SK-N-MC (cell line): ENCODE data around the gene TCF12.

Experiments used
- DNase-seq: peaks from one replicate; pipeline ENCODE4 v3.0.0-alpha.2; 2011; ENCODE audit warnings: low read depth, low spot score
- H3K27ac ChIP-seq: fragments of 200-600 bp; sonication (generic); 2 replicates; pipeline ENCODE4 v1.5.1; 2016; ENCODE audit warnings: mixed run types
- H3K36me3 ChIP-seq: fragments of 200-600 bp; sonication (generic); 2 replicates; pipeline ENCODE4 v1.6.1; 2017; ENCODE audit warnings: antibody characterized with exemption, low read length, mixed read lengths; ENCODE audit not compliant: insufficient read depth
- H3K4me3 ChIP-seq: fragments of 200-600 bp; sonication (generic); 2 replicates; pipeline ENCODE4 v1.5.1; 2016
- H3K9ac ChIP-seq: fragments of 200-600 bp; sonication (generic); 2 replicates; pipeline ENCODE4 v1.8.0; 2017; ENCODE audit warnings: mixed run types, mixed read lengths; ENCODE audit not compliant: insufficient read length
- H3K9me3 ChIP-seq: fragments of 200-600 bp; sonication (generic); 2 replicates; pipeline ENCODE4 v1.6.1; 2017; ENCODE audit warnings: low read depth, mild to moderate bottlenecking, antibody characterized with exemption, low read length, moderate library complexity, mixed read lengths
- EZH2 ChIP-seq: fragments of 200-600 bp; sonication (generic); IDR thresholded peaks from one replicate; pipeline ENCODE4 v1.6.1; 2017; ENCODE audit warnings: antibody characterized with exemption
- FOXP2 ChIP-seq: optimal IDR thresholded peaks from 2 replicates; pipeline ENCODE3; 2011; ENCODE audit warnings: mild to moderate bottlenecking, moderate library complexity; ENCODE audit not compliant: insufficient read depth; ENCODE audit errors: extremely low read length, control extremely low read depth
- POLR2AphosphoS5 ChIP-seq: IDR thresholded peaks from 2 replicates; pipeline ENCODE4 v1.6.1; 2012; ENCODE audit warnings: mild to moderate bottlenecking, low read depth, low read length, borderline replicate concordance

Gene TCF12

DNA sequence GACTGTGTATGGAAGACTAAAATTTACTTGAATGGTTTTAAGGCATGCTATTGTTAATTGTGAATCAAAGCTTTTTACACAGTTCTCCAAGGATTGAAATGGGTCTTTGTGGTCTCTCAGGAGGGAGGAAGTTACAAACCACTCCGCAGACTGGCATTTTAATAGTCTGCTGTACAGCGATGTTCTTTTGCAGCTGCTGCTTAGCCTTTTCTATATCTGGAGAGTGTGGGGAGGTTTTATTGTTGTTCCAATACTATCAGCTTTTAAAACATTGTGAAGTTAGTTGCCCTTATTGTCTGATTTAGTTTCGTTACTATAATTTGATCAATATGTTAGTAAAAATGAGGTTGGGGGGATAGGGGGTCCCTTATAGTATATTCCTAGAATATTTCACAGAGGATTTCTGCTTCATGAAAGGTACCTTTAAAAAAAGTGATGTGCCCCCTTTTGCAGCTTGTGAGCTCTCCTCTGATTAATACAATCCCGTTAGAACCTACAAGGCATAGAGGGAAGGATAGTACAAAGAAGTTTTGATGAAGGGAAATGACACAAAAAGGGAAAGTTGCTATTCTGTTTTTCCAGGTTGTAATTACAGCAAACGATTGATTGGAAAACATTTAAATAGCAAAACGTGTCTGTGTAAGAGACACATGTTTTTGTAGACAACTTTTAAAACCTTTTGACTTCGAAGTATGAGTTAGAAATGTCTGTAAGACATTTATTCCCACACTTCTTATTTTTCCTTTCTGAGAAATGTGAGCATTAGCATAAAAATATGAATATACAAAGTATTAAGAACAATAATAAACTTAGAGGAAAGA lies 299.5 kb downstream of the TCF12 start:
- peak overlapping the region; percentile 90 for H3K27ac ChIP-seq
- no peaks in the 10 kb centered on the region for H3K36me3 ChIP-seq
- H3K9ac ChIP-seq: peak overlapping the region; percentile 69
- peak overlapping the region; percentile 87 for H3K4me3 ChIP-seq
- TF ChIP-seq FOXP2 (no peak), POLR2AphosphoS5 (peak; percentile 50; the same call in 1 of the 2 replicates)
- DNase-seq: no peak
- no peaks in the 10 kb centered on the region for H3K9me3 ChIP-seq

DNA sequence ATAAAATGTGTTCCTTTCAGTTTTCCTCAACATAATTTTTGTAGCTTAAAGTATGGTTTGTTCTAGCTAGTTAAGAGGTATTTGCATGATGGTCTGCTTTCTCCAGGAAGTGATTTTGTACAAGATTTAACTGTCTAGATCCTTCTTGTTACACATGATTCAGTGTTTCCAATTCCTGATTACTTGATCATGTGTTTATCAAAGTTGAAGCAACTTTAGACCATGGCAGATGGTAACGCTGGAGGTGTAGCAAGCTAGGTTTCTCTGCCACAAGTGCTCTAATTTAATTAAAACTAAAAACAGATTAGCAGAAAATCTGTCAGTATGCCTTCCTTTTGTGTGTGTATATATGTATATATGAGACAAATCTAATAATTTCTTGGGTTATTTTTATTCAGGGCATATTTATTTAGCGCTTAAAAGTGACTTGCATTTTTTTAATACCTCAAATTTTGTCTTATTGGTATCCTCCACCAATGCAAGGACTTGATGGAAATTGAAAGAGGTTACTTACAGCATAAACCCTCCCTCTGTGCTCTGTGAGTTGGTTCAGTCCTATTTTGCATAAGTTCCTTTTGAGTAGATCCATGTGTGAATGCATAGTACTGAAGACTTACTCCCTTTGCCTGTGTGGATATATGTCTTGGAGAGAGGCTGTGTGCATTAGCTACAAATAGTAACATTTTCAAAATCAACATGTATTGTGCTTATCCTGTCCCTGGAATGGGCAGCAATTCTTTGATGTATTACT lies 300.6 kb downstream of the TCF12 start:
- peak; percentile 74 for TF ChIP-seq POLR2AphosphoS5
- no peak for TF ChIP-seq FOXP2
- peak overlapping the region; percentile 69 for H3K9ac ChIP-seq
- peak overlapping the region; percentile 87 for H3K4me3 ChIP-seq
- peak; percentile 99 for DNase-seq
- H3K36me3 ChIP-seq: no peaks in the 10 kb centered on the region
- no peaks in the 10 kb centered on the region for H3K9me3 ChIP-seq
- H3K27ac ChIP-seq: peak overlapping the region; percentile 90

DNA sequence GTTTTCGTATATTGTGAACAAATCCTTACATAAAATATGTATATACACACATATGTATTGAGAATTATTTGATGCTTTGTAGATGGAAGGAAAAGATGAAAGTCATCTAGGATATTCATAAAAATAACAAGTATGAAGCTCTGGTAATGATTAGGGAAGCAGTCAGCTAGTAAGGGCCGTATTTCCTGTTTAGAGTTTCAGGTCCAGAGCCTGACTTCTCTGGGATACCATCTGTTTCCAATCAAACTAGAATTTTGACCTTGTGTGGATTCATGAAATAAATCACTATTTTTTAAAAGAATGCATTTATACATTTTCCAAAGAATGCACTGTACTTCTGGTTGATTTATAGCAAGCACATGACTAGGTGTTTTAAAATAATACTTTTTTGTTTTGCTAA lies 301.8 kb downstream of the TCF12 start:
- TF ChIP-seq EZH2 (no peak), POLR2AphosphoS5 (peak; percentile 72; the same call in 1 of the 2 replicates), FOXP2 (peak; percentile 48)
- Histone ChIP-seq H3K4me3 (peak overlapping the region; percentile 87), H3K9ac (peak overlapping the region; percentile 69), H3K9me3 (no peaks in the 10 kb centered on the region), H3K27ac (peak overlapping the region; percentile 90), H3K36me3 (no peaks in the 10 kb centered on the region)
- peak; percentile 92 for DNase-seq

DNA sequence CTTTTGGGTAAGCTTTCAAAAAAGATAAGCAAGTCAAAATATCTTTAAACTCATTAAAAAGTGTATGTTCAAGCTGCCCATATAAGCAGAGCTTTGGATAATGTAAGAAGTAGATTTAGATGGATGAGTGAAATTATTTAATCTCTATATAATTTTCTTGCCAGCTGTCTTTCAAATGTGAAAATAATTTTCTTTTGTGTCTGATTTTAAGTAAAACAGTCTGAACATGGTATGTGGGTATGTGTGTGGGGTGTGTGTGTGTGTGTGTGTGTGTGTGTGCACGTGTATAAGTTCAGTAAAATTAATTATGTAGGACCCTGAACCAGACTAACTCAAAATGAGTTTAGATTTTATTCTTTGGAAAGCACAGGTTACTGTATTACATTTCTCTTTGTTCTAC lies 302.7 kb downstream of the TCF12 start:
- Histone ChIP-seq H3K9ac (peak overlapping the region; percentile 58), H3K27ac (peak overlapping the region; percentile 90), H3K4me3 (peak overlapping the region; percentile 87), H3K9me3 (no peaks in the 10 kb centered on the region), H3K36me3 (no peaks in the 10 kb centered on the region)
- no peak for DNase-seq
- TF ChIP-seq POLR2AphosphoS5 (no peak), FOXP2 (no peak), EZH2 (no peak)

DNA sequence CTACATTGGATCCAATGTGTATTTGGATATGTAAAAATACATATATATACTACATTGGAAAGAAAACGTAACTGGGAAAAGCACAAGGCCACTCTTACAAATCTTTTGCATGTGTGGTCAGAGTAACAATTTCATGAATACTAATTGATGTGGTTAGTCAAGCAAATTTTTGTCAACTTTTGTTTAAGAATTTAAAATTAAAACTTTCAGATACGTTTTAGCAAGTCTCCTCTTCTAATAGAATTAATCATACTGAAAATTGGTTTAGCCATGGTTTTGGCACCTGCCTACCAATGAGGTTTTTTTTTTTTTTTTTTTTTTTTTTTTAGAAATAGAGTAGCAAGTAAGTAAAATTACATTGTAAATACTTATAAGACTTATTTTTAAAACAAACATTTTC lies 304.9 kb downstream of the TCF12 start:
- H3K36me3 ChIP-seq: no peaks in the 10 kb centered on the region
- H3K9me3 ChIP-seq: no peaks in the 10 kb centered on the region
- TF ChIP-seq FOXP2: no peak
- TF ChIP-seq EZH2: no peak
- no peak for TF ChIP-seq POLR2AphosphoS5
- H3K27ac ChIP-seq: no peak overlapping the region
- DNase-seq: no peak
- no peak overlapping the region for H3K9ac ChIP-seq
- H3K4me3 ChIP-seq: no peak overlapping the region

DNA sequence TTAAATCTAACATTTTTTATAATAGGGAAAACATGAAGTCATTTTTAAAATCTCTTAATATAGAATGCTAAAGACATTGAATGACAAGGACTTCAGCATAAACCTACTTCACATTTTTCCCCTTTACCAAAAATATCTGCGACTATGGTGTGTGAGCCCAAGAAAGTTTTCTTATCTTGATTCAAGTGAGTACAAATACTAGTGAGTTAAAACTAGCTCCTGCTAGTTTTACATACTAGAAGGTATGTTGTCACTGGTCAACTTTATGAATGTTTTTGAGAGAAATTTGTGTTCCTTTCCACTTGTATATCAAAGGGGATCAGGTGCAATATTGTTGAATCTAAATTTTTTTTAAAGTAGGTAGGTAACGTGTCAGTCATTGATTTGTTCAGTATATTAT lies 305.4 kb downstream of the TCF12 start:
- TF ChIP-seq FOXP2: no peak

DNA sequence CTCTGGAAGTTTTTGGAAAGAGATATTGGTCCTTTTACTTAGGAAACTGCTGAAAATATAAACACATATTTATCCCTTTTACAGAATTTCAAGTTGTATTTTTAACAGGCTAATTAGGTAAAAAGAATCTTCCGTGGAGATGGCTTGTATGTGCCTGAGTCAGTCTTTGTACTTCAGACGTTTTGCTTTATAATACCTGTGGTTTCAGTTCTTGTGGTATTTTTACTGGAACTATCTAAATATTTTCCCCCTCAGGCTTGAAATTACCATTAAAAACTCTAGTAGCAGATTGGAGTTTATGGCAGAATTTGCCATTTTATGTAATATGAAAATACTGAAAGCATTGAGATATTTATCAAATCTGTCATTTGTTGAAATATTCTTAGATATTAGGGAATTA lies 306.2 kb downstream of the TCF12 start:
- peak overlapping the region; percentile 56 for H3K4me3 ChIP-seq
- no peaks in the 10 kb centered on the region for H3K9me3 ChIP-seq
- peak overlapping the region; percentile 30 for H3K9ac ChIP-seq
- TF ChIP-seq FOXP2 (no peak), EZH2 (no peak), POLR2AphosphoS5 (no peak)
- peak overlapping the region; percentile 62 for H3K27ac ChIP-seq
- H3K36me3 ChIP-seq: no peaks in the 10 kb centered on the region
- DNase-seq: no peak

More for the DNA sequence above, 305.4 kb downstream of the TCF12 start:
- H3K27ac ChIP-seq: peak overlapping the region; percentile 62; the same call in 1 of the 2 replicates
- H3K4me3 ChIP-seq: peak overlapping the region; percentile 56
- H3K9me3 ChIP-seq: no peaks in the 10 kb centered on the region
- no peak for DNase-seq
- H3K9ac ChIP-seq: no peak overlapping the region
- H3K36me3 ChIP-seq: no peaks in the 10 kb centered on the region

DNA sequence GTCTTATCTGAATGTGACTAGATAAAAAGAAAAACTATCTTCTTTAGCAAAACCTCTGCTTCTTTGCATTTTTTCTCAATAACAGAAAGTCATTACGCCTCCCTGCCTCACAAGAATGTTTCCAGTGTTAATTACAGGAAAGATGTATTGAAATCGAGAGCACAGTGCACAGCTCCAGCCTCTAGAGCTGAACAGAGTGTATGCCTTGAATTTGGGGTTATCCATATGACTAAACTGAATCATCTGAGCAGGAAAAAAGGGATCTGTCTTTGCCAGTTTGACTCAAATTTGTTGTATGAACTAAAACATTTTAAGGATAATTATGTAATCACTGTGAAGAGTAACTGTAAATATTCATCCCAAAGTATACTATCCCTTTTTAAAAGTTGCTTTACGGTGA lies 308.7 kb downstream of the TCF12 start:
- no peak overlapping the region for H3K27ac ChIP-seq
- TF ChIP-seq FOXP2: no peak
- no peak for TF ChIP-seq POLR2AphosphoS5
- TF ChIP-seq EZH2: no peak

More for the DNA sequence above, 308.7 kb downstream of the TCF12 start:
- DNase-seq: no peak
- H3K9ac ChIP-seq: no peak overlapping the region
- peaks cover 3% of the 10 kb centered on the region for H3K36me3 ChIP-seq
- H3K4me3 ChIP-seq: peak overlapping the region; percentile 67
- H3K9me3 ChIP-seq: no peaks in the 10 kb centered on the region
